Activated CD4-positive, CD25-positive, alpha-beta regulatory T cell treated with anti-CD3 and anti-CD28 coated beads, Interleukin-2, amount 50 U/mL, for 72 hours (primary cell): ENCODE results near the gene FAH.
"Not testable (repeated sequence)": the region's sequence is repeated elsewhere in the genome, so short reads cannot be mapped to it uniquely, and the experiment has no call there.

Experiments used
- DNase-seq: peaks from one replicate; pipeline ENCODE4 v3.0.0; 2021

The FAH gene

GRCh38 chr15:80152180-80152895 is 461 bp upstream of the FAH start:
- peak; percentile 80 for DNase-seq

GRCh38 chr15:80153900-80154299 is 1.1 kb downstream of the FAH start:
- DNase-seq: no peak

GRCh38 chr15:80154336-80154735 is 1.5 kb downstream of the FAH start:
- DNase-seq: no peak

GRCh38 chr15:80155001-80155377 is 2.2 kb downstream of the FAH start:
- DNase-seq: no peak

GRCh38 chr15:80155378-80156175 is 2.8 kb downstream of the FAH start:
- not testable (repeated sequence) for DNase-seq

GRCh38 chr15:80156176-80156720 is 3.4 kb downstream of the FAH start:
- no peak for DNase-seq

GRCh38 chr15:80157215-80157614 is 4.4 kb downstream of the FAH start:
- DNase-seq: no peak

GRCh38 chr15:80159301-80159700 is 6.5 kb downstream of the FAH start:
- no peak for DNase-seq

GRCh38 chr15:80159811-80160569 is 7.2 kb downstream of the FAH start:
- no peak for DNase-seq

- DNase-seq: no peak
Observed at GRCh38 chr15:80160570-80161156, 7.9 kb downstream of the FAH start.

GRCh38 chr15:80161468-80162016 is 8.7 kb downstream of the FAH start:
- no peak for DNase-seq

- no peak for DNase-seq
Observed at GRCh38 chr15:80162059-80162554, 9.3 kb downstream of the FAH start.

- no peak for DNase-seq
Observed at GRCh38 chr15:80163217-80163616, 10.4 kb downstream of the FAH start.

- no peak for DNase-seq
Observed at GRCh38 chr15:80163897-80164296, 11.1 kb downstream of the FAH start.

- DNase-seq: no peak
Observed at GRCh38 chr15:80167936-80168335, 15.1 kb downstream of the FAH start.

- DNase-seq: no peak
Observed at GRCh38 chr15:80168421-80168820, 15.6 kb downstream of the FAH start.

GRCh38 chr15:80169768-80170357 is 17.1 kb downstream of the FAH start:
- DNase-seq: no peak

- no peak for DNase-seq
Observed at GRCh38 chr15:80170596-80170995, 17.8 kb downstream of the FAH start.

GRCh38 chr15:80171787-80172186 is 19.0 kb downstream of the FAH start:
- no peak for DNase-seq

GRCh38 chr15:80172401-80172800 is 19.6 kb downstream of the FAH start:
- no peak for DNase-seq

GRCh38 chr15:80173022-80173759 is 20.4 kb downstream of the FAH start:
- peak; percentile 66 for DNase-seq
